HG03045 (cell line): ENCODE data around the gene ZFYVE1.
"Not testable (repeated sequence)": the region's sequence is repeated elsewhere in the genome, so short reads cannot be mapped to it uniquely, and the experiment has no call there.

Source experiments
- ATAC-seq: cut with Tn5 transposase; IDR thresholded peaks from one replicate; pipeline ENCODE4 v1.9.1; 2021; ENCODE audit warnings: mild to moderate bottlenecking, moderate library complexity; ENCODE audit not compliant: unreplicated experiment

Gene ZFYVE1

DNA sequence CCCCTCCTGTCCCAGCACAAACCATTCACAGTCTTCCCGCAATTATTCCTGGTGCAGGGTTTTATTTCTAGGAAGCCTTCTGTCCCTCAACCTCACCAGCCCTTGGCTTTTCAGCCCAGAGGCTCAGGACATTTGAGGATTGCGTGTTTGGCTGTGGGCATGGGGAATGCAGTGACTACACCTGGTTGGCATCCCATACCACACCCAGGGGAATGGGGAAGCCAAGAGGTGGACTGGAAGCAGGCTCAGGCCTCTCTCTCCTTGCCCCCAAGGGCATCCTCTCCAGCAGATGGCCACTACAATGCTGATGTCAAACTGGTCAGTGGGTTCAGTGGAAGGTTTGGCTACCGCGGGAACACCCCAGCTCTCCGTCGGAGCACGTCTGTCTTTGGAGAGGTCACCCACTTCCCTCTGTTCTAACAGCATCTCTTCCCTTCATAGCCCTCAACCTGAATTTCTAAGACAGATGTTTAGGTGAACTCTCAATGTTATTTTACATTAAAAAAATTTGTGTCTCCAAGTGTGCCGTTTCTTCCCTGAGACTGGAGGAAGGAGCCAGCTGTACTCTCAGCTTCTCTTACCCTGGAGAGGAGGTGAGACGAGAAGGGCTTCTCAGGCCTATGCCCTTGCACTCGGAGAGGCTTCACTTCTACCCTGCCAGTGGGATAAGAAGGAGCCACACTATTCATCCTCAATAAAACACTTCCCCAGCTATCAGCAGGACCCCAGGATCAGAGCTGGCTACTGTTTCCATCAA is 65.1 kb downstream of the ZFYVE1 start:
- no peak for ATAC-seq

GRCh38 chr14:72961016-72961415 is 65.9 kb downstream of the ZFYVE1 start:
- ATAC-seq: not testable (repeated sequence)

- ATAC-seq: no peak
Measured at GRCh38 chr14:72958548-72958947, 68.4 kb downstream of the ZFYVE1 start.

- ATAC-seq: no peak
Measured at GRCh38 chr14:72957213-72957612, 69.7 kb downstream of the ZFYVE1 start.

GRCh38 chr14:72956741-72957140 is 70.2 kb downstream of the ZFYVE1 start:
- ATAC-seq: not testable (repeated sequence)

- no peak for ATAC-seq
Measured at GRCh38 chr14:72952171-72952570, 74.7 kb downstream of the ZFYVE1 start.

DNA sequence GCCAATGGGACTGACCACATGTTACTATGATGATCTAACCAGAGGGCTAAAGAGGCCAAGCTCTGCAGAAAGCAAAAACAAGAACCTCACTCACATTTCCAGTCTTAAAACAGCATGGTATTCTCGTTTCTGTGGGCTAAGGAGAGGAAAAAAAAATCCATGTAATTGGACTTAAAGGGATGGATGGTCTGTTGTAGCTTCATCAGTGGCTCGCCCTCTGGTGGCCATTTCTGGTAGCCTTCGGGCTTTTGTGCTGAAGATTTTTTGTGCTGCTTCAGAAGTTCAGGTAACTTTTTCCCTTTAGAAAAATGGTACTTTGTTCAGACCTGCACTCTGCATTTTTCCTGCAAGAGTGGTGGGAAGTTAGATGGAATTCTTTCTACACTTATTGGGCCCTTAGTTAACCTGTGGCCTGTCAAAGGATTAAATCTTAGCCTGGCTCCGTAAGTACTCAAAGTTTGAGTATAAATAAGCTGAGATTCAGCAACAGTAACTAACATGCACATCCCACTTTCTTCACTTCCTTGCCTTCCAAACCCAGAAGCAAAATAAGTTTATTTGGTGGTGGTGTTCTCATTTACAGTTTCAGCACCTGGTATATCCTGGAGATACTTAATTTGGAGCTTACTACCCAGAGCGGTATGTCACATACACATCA is 78.3 kb downstream of the ZFYVE1 start:
- ATAC-seq: no peak

DNA sequence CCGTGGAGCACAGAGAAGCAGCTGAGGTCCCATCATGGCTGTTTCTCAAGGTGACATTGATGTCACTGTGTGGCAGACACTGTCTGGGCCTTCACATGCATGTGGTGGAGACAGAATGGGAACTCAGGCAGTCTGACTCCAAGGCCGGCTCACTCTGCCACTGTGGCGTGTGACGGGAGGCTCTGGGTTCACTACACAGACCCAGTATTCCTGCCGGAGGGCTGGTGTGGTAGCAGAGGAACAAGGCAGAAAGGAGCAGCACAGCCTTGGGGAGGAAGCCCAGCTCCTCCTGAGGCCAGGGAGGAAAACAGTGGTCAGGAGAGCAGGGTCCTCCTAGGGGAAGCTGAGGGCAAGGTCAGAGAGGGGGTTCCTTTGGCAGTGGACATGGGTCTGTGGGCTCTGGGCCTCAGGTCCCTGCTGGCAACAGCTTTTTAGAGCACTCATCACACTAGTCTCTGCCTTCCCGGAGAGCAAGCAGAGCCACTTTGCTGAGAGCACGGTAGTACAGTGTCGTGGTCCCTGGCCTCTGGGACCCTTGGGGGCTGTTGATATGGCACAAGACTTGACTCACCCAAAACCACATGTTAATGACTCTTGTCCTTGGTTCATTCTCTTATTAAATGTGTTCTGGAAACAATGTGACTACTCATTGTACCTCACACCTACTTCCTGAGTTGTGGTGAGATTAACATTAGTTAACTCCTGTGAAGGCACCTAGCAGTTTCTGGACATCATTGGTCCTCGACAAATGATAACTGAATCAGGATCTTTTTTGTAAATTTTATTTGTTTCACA is 79.3 kb downstream of the ZFYVE1 start:
- no peak for ATAC-seq

DNA sequence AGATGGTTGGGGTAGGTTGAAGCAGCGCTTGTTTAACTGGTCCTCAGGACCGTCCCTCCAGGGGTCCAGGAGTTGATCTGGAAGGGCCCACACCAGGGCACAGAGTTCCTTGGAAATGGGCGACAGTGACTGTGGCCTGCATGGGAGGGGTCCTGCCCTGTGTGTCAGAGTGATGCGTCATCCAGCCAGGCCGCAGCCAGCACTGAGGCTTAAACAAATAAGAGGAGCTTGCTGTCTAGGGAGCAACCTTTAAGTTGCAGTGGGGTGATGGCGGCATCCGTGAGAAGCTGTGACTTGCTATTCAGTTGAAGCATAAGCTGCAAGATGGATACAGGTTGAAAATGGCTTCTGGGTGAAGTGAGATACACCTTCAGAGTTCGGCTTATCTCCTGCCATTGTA is 80.4 kb downstream of the ZFYVE1 start:
- ATAC-seq: no peak

- ATAC-seq: no peak
Measured at GRCh38 chr14:72945356-72946027, 81.4 kb downstream of the ZFYVE1 start.

GRCh38 chr14:72943876-72944430 is 83.0 kb downstream of the ZFYVE1 start:
- ATAC-seq: no peak

DNA sequence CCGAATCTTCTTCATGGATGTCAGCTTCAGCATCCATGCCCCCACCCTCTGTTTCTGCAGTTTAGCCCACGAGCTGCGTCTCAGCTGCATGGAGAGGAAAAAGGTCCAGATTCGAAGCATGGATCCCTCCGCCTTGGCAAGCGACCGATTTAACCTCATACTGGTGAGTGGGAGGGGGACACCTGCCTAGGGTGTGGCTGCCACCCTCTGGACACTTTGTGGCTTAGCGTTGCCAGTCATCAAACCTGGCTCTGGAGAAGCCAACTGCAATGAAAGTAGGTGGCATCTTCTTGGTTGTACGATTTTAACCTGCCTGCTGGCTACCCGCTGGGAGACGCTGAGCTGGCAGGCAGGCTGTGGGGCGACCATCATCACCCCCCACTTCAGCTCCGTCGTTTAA is 84.0 kb downstream of the ZFYVE1 start:
- no peak for ATAC-seq

GRCh38 chr14:72941286-72941985 is 85.5 kb downstream of the ZFYVE1 start:
- ATAC-seq: no peak

DNA sequence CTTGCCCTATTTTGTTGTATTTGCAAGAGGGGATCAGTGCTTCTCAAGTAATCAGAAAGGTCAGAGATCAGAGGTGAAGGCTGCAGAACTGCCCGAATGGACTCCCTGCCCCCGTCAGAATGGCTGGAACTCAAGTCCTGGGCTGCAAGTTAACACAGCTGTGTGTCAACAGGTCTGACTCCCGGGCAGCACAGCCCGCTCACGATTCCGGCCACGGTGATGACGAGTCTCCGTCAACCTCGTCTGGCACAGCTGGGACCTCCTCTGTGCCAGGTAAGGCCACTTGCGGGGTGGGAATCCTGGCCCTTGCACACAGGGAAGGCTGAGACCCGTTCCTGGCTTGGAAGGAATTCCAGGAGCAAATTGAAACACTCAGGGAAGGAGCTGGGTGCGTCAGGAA is 87.3 kb downstream of the ZFYVE1 start:
- no peak for ATAC-seq

DNA sequence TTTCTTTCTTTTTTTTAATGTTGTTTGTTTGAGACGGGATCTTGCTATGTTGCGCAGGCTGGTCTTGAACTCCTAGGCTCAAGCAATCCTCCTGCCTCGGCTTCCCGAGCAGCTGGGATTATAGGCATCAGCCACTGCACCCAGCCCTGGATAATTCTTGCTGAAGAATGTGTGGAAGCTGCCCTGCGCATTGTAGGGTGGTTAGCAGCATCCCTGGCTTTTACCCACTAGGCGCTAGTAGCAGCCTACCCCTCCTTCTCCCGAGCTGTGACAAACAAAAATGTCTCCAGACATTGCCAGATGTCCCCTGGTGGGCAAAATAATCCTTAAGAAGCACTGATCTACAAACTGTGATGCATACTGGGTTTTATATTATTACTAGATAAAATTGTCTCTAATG is 94.0 kb downstream of the ZFYVE1 start:
- ATAC-seq: no peak

DNA sequence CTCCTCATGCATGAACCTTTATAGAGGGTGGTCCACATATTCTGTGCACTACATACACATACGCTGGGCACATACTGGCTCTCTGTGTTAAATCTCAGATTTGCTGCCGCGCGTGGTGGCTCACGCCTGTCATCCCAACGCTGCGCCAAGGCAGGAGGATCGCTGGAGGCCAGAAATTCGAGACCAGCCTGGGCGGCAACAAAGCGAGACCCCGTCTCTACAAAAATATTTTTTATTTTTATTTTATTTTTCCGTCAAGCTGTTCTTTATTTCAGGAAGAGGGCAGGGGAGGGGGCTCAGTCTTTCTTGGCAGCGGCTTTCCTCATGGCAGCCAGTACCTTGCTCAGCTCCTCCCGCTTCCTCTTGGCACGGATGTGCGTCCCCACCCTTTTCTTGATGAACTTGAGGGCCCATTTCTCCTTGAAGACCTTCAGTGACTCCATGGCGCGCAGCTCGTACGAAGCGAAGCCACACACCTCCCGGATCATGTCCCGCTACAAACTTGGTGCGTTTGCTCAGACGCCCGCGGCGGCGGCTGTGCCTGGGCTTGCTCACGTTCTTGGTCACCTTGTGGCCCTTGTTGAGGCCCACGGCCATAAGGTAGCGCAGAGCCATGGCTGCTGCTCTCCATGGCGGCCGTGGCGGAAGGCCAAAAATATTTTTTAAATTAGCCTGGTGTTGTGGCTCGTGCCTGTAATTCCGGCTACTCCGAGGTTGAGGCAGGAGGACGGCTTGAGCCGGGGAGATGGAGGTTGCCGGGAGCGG is 97.4 kb downstream of the ZFYVE1 start:
- ATAC-seq: no peak

DNA sequence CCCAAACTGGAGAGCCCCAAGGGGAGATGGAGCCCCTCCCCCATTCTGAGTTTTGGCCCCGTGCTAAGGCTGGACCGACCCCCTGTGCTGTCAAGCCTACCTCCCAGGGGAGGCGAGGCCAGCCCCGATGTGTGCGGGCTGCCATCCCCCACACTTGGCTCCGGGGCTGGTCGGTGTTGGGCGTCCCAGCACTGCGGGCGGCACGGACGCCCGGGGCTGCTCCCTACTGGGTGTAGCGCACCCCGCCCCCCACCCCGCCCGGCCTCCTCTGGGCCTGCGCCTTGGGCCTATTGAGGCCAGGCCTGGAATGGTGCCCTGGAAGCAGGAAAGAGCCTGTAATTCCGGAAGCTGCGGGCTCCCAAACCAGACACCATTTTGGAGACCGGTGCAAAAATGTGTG is 98.0 kb downstream of the ZFYVE1 start:
- no peak for ATAC-seq

DNA sequence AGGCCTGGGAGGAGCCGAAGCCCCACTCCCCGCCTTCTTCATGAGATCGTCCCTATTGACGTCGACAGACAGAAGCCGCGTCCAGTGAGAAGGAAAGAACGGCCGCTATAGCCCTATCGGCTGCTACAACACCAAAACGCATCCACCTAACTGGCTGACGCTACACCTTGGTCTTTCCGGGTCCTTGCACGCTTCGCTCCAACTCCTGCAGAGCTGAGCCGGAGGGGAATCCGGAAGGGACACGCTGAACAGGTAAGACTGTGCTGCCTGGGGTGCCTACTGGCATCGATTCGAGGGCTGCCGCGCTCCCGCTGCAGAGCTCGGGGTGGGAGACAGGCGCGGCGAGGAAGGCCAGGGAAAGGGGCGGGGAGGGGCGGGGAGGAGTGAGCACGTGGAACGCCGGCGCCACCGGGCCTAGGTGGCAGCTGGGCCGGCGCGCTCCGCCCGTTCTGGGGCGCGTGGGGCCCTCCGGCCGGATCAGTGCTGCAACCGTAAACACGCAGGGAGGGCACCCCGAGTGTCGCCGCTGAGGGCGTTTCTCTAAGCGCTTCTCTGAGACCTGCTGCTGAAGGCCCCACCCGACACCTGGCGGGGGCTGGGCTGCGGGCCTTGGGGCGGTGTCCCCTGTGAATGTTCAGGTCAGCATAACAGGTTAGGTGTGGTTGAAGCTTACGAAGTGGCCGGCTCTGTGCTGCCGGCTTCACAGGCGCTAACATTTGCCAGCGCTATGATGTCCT is 100.4 kb downstream of the ZFYVE1 start, which contains the start of gene DCAF4:
Gene DCAF4, plus strand, starts transcription at position 173 of the 737 bp plus-strand sequence. CDS start 11,515 bp downstream, outside the sequence.
- ATAC-seq: peak; percentile 96

GRCh38 chr14:72925815-72926291 is 101.1 kb downstream of the ZFYVE1 start:
- peak; percentile 21 for ATAC-seq
